GM23248 (cell line): Measurements from ENCODE around the gene FAS.

ENCODE experiments used
- EZH2 ChIP-seq: fragments of 200-600 bp; sonication (generic); IDR thresholded peaks from 2 replicates; pipeline ENCODE4 v1.6.1; 2018; ENCODE audit warnings: antibody characterized with exemption, mild to moderate bottlenecking; ENCODE audit not compliant: insufficient read depth, poor library complexity, severe bottlenecking
- EZH2phosphoT487 ChIP-seq: fragments of 200-600 bp; sonication (generic); IDR thresholded peaks from 2 replicates; pipeline ENCODE4 v1.6.1; 2018; ENCODE audit warnings: antibody characterized with exemption, moderate library complexity, mild to moderate bottlenecking, low read depth; ENCODE audit not compliant: insufficient read depth

GRCh38 chr10:88984525-88984924 is 6.1 kb upstream of the FAS start:
- no peak for TF ChIP-seq EZH2
- no peak for TF ChIP-seq EZH2phosphoT487
